Measurements from ENCODE around the gene ZNF3. TPM values are rescaled to one million over a fixed set of nuclear protein-coding genes. Genes with fewer than 3 reads are reported as not detected.

Gene ZNF3
- total and polyA plus RNA-seq, 11 donors: 11.2 to 21.2 (median 14.3) TPM

GRCh38 chr7:100074841-100075240, 6.7 kb downstream of the ZNF3 start:
- 89 to 96% (median 95%) methylated on average over 7 of the region's 7 CpGs for WGBS, 4 donors
- TF ChIP-seq CTCF (IDR thresholded peaks at IDR 0.05) (no peak), POLR2A (IDR thresholded peaks at IDR 0.05) (no peak)
- no peak for ATAC-seq
- no peak overlapping the region for H3K4me3 ChIP-seq
- H3K36me3 ChIP-seq: peaks cover 19 to 100% (median 92%) of the 10 kb centered on the region in 9 donors
- intact Hi-C loops (cut with DNase I): no loop called here
- no peak for DNase-seq
- no peak overlapping the region for H3K27ac ChIP-seq
- peaks cover 0 to 18% (median 10%) of the 10 kb centered on the region in 12 donors for H3K4me1 ChIP-seq
- H3K27me3 ChIP-seq: no peaks in the 10 kb centered on the region
- H3K9me3 ChIP-seq: peaks cover 0 to 33% (median 26%) of the 10 kb centered on the region in 12 donors

GRCh38 chr7:100072462-100072861, 9.1 kb downstream of the ZNF3 start:
- 97 to 99% (median 98%) methylated on average over 10 of the region's 10 CpGs for WGBS, 4 donors
- DNase-seq (no peak), ATAC-seq (no peak)
- Histone ChIP-seq H3K27me3 (no peaks in the 10 kb centered on the region), H3K36me3 (peaks cover 19 to 95% (median 79%) of the 10 kb centered on the region in 9 donors), H3K4me1 (no peaks in the 10 kb centered on the region), H3K4me3 (no peak overlapping the region), H3K9me3 (peaks cover 0 to 47% (median 26%) of the 10 kb centered on the region in 12 donors), H3K27ac (no peak overlapping the region)
- intact Hi-C loops (cut with DNase I): no loop called here
- TF ChIP-seq POLR2A (IDR thresholded peaks at IDR 0.05) (no peak), CTCF (IDR thresholded peaks at IDR 0.05) (no peak)

GRCh38 chr7:100071018-100071723, 10.4 kb downstream of the ZNF3 start:
- ATAC-seq (no peak), DNase-seq (no peak)
- intact Hi-C loops (cut with DNase I): no loop called here
- 98 to 99% (median 99%) methylated on average over 11 of the region's 11 CpGs for WGBS, 4 donors
- TF ChIP-seq CTCF (IDR thresholded peaks at IDR 0.05): no peak
- TF ChIP-seq POLR2A (IDR thresholded peaks at IDR 0.05): no peak
- Histone ChIP-seq H3K4me1 (peaks cover 0 to 4% (median 0%) of the 10 kb centered on the region in 12 donors), H3K27ac (no peak overlapping the region), H3K36me3 (peaks cover 19 to 86% (median 66%) of the 10 kb centered on the region in 9 donors), H3K9me3 (peaks cover 0 to 47% (median 26%) of the 10 kb centered on the region in 12 donors), H3K4me3 (no peak overlapping the region), H3K27me3 (no peaks in the 10 kb centered on the region)

- no peak overlapping the region for H3K4me3 ChIP-seq
- no peak for DNase-seq
- intact Hi-C loops (cut with DNase I): no loop called here
- TF ChIP-seq CTCF (IDR thresholded peaks at IDR 0.05): no peak
- no peak overlapping the region for H3K27ac ChIP-seq
- H3K4me1 ChIP-seq: peaks cover 0 to 16% (median 9%) of the 10 kb centered on the region in 12 donors
- peaks cover 0 to 47% (median 26%) of the 10 kb centered on the region in 12 donors for H3K9me3 ChIP-seq
- ATAC-seq: no peak
- H3K27me3 ChIP-seq: no peaks in the 10 kb centered on the region
- H3K36me3 ChIP-seq: peaks cover 19 to 80% (median 55%) of the 10 kb centered on the region in 9 donors
- 97 to 100% (median 97%) methylated on average over 5 of the region's 5 CpGs for WGBS, 4 donors
Observed at GRCh38 chr7:100069991-100070390, 11.5 kb downstream of the ZNF3 start.
